Uterus (tissue), 4 donors: ENCODE data around the gene NRBF2. TPM values are rescaled to one million over a fixed set of nuclear protein-coding genes. Genes with fewer than 3 reads are reported as not detected.

ENCODE experiments used
- DNase-seq, 2 donors: peaks; one replicate each; pipeline ENCODE4 v3.0.0-alpha.2; 2019 to 2020
- H3K27ac ChIP-seq, 2 donors: fragments of 200-600 bp; sonication (generic); 1 replicate in 1 of 2; 2 replicates in 1 of 2; pipeline ENCODE4 v1.5.1; 2016 to 2018
- H3K27me3 ChIP-seq, 2 donors: fragments of 200-600 bp; sonication (generic); one replicate each; pipeline ENCODE4 v1.5.1; 2018 to 2019; ENCODE audit warnings: control low read depth in 1 of 2
- H3K36me3 ChIP-seq, 2 donors: fragments of 200-600 bp; sonication (generic); one replicate each; pipeline ENCODE4 v1.5.1; 2019; ENCODE audit warnings: control low read depth in 1 of 2
- H3K4me1 ChIP-seq, 2 donors: fragments of 200-600 bp; sonication (generic); one replicate each; pipeline ENCODE4 v1.5.1; 2018 to 2019; ENCODE audit warnings: control low read depth in 1 of 2
- H3K4me3 ChIP-seq, 2 donors: fragments of 200-600 bp; sonication (generic); 1 replicate in 1 of 2; 2 replicates in 1 of 2; pipeline ENCODE4 v1.5.1; 2018 to 2019; ENCODE audit warnings: mild to moderate bottlenecking in 1 of 2
- H3K9me3 ChIP-seq, 2 donors: fragments of 200-600 bp; sonication (generic); one replicate each; pipeline ENCODE4 v1.5.1; 2019; ENCODE audit warnings: control low read depth in 1 of 2
- CTCF ChIP-seq, 4 experiments: fragments of 200-600 bp in 2 of 4; fragments of 450-650 bp in 2 of 4; sonication (generic) in 2 of 4; IDR thresholded peaks; one replicate each; pipeline ENCODE4 v1.5.1; 2016 to 2019; ENCODE audit warnings: antibody characterized with exemption in 4 of 4, mild to moderate bottlenecking in 2 of 4, moderate library complexity in 1 of 4
- POLR2A ChIP-seq, 2 donors: fragments of 450-650 bp; IDR thresholded peaks; one replicate each; pipeline ENCODE4 v1.6.1; 2016; ENCODE audit warnings: antibody characterized with exemption in 2 of 2, mild to moderate bottlenecking in 1 of 2, moderate library complexity in 1 of 2
- intact Hi-C: fragments of 100-400 bp; cut with DNase I; formaldehyde crosslinking; loops from one replicate; pipeline ENCODE4 v1.15.1; 2023; ENCODE audit warnings: low total_unique reads
- total RNA-seq, 4 donors: library from RNA; depleted of rRNA in 3 of 4; stranded (reverse); fragments of >200 nt in 3 of 4; gene quantifications; one replicate each; pipeline versions ENCODE4 v1.1.0 to v1.2.4, GENCODE V29; 2014 to 2023
- donor health status: DM: yes; HTN: yes; CAD: no.

NRBF2 gene
- total RNA-seq, 4 donors from 2014 or later: 4.1 to 20.7 (median 17.0) TPM

GRCh38 chr10:63114031-63114814 lies 18.9 kb upstream of the NRBF2 start:
- Histone ChIP-seq H3K4me1 (peaks cover 7 to 11% of the 10 kb centered on the region in 2 donors), H3K4me3 (no peak overlapping the region), H3K9me3 (no peaks in the 10 kb centered on the region), H3K27ac (peak overlapping the region; percentile 67 to 91), H3K36me3 (no peaks in the 10 kb centered on the region), H3K27me3 (no peaks in the 10 kb centered on the region)
- DNase-seq: peak; percentile 90 to 91
- no peak for TF ChIP-seq CTCF (IDR thresholded peaks at IDR 0.05)
- intact Hi-C loops: no loop called here

- Histone ChIP-seq H3K4me3 (no peak overlapping the region), H3K9me3 (no peaks in the 10 kb centered on the region), H3K27ac (peak overlapping the region; percentile 67 to 91), H3K36me3 (no peaks in the 10 kb centered on the region), H3K4me1 (peaks cover 7 to 11% of the 10 kb centered on the region in 2 donors), H3K27me3 (no peaks in the 10 kb centered on the region)
- peak; percentile 87 to 90 for DNase-seq
- intact Hi-C loops: no loop called here
- TF ChIP-seq CTCF (IDR thresholded peaks at IDR 0.05) (peak in 1 of 4 experiments; percentile 23), POLR2A (IDR thresholded peaks at IDR 0.05) (no peak)
These were observed 17.3 kb upstream of the NRBF2 start for GRCh38 chr10:63115732-63116383.

- H3K4me1 ChIP-seq: peaks cover 7 to 11% of the 10 kb centered on the region in 2 donors
These were observed 16.6 kb upstream of the NRBF2 start for GRCh38 chr10:63116452-63117072.

GRCh38 chr10:63119041-63119440 lies 14.1 kb upstream of the NRBF2 start:
- no peaks in the 10 kb centered on the region for H3K27me3 ChIP-seq
- H3K36me3 ChIP-seq: no peaks in the 10 kb centered on the region
- intact Hi-C loops: no loop called here
- H3K4me3 ChIP-seq: no peak overlapping the region
- peaks cover 7 to 11% of the 10 kb centered on the region in 2 donors for H3K4me1 ChIP-seq
- DNase-seq: no peak
- TF ChIP-seq POLR2A (IDR thresholded peaks at IDR 0.05): no peak
- TF ChIP-seq CTCF (IDR thresholded peaks at IDR 0.05): no peak
- H3K9me3 ChIP-seq: no peaks in the 10 kb centered on the region
- no peak overlapping the region for H3K27ac ChIP-seq

More at GRCh38 chr10:63116452-63117072, 16.6 kb upstream of the NRBF2 start:
- no peak for TF ChIP-seq CTCF (IDR thresholded peaks at IDR 0.05)
- no peak for TF ChIP-seq POLR2A (IDR thresholded peaks at IDR 0.05)
- H3K27me3 ChIP-seq: no peaks in the 10 kb centered on the region
- DNase-seq: no peak
- intact Hi-C loops: no loop called here
- no peak overlapping the region for H3K4me3 ChIP-seq
- peak overlapping the region; percentile 67 to 91 for H3K27ac ChIP-seq
- H3K36me3 ChIP-seq: no peaks in the 10 kb centered on the region
- no peaks in the 10 kb centered on the region for H3K9me3 ChIP-seq

GRCh38 chr10:63120554-63120953 lies 12.6 kb upstream of the NRBF2 start:
- no peaks in the 10 kb centered on the region for H3K27me3 ChIP-seq
- H3K9me3 ChIP-seq: no peaks in the 10 kb centered on the region
- H3K27ac ChIP-seq: no peak overlapping the region
- TF ChIP-seq CTCF (IDR thresholded peaks at IDR 0.05) (no peak), POLR2A (IDR thresholded peaks at IDR 0.05) (no peak)
- H3K4me1 ChIP-seq: peaks cover 0 to 3% of the 10 kb centered on the region in 2 donors
- no peak for DNase-seq
- H3K36me3 ChIP-seq: no peaks in the 10 kb centered on the region
- no peak overlapping the region for H3K4me3 ChIP-seq
- intact Hi-C loops: no loop called here
